Mesangial cell (primary cell): ENCODE data around the gene OR51I2. TPM values are rescaled to one million over a fixed set of nuclear protein-coding genes. Genes with fewer than 3 reads are reported as not detected.

Experiments used
- total RNA-seq: library from RNA; depleted of rRNA; stranded (reverse); fragments of >200 nt; gene quantifications from 2 replicates; pipeline ENCODE4 v1.2.3, GENCODE V29; 2015

OR51I2 gene
- not detected in 2 replicates for total RNA-seq

GRCh38 chr11:5449023-5449422 is at the start of gene OR51I2:
Gene OR51I2 (plus strand): TSS chr11:5449323. CDS start chr11:5453489, 4,166 bp downstream.

GRCh38 chr11:5421811-5422210 is 27.3 kb upstream of the OR51I2 start, which contains the start of gene OR51Q1:
Gene OR51Q1 (plus strand): TSS chr11:5422111. CDS start chr11:5422201, 90 bp downstream.

DNA sequence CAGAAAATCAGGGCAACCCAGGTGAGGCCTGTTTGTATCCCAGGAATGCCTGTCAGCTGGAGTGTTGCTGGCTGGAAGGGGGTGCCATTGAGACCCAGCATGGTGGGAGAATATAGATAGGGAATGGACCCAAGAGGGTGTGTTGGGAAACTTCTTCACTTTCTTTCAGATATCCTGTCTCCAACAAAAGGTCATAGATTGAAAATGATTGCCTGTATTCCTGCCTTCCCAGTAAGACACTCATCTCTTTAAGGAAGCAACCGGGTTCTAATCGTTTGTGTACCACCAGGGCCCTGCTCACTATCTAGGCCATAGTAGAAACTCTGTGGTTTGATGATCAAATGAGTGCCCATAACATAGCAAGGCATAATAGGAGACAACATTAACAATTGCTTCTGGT is 7.7 kb upstream of the OR51I2 start, which contains the start of gene OR51I1:
Gene OR51I1, minus strand, starts transcription at position 101 of the 400 bp plus-strand sequence. Its CDS starts 0 bp downstream, at position 101.

DNA sequence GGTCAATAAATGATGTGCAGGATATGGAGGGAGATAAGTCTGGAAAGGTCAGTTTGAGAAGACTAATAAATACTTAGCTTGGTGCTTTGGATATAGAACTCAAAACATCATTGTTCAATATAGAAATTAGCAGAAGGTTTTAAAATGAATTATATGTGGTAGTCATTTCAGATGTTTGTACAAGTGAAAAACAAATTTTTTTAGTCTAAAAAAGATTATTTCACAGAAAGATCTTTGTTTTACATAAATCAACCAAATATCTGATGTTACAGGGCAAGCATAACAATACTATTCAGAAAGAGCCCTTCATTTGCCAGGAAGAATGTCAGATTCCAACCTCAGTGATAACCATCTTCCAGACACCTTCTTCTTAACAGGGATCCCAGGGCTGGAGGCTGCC is 39.3 kb downstream of the OR51I2 start, which contains the start of gene OR52D1:
Gene OR52D1, plus strand, starts transcription at position 301 of the 400 bp plus-strand sequence. Its CDS starts 22 bp downstream, at position 323.

Other genes with a start within 250 kb of the OR51I2 start
- gene OR51V1, start 248.6 kb upstream of the OR51I2 start, total RNA-seq, result not detected in 2 replicates
- gene HBB, start 222.3 kb upstream of the OR51I2 start, total RNA-seq, result not detected in 2 replicates
- not detected in 2 replicates for gene HBD, start 214.8 kb upstream of the OR51I2 start, total RNA-seq
- gene HBG1, start 199.5 kb upstream of the OR51I2 start, total RNA-seq, result not detected in 2 replicates
- not detected in 2 replicates for gene HBG2, start 194.5 kb upstream of the OR51I2 start, total RNA-seq
- gene HBE1, start 179.4 kb upstream of the OR51I2 start, total RNA-seq, result not detected in 2 replicates
- gene OR51B4, start 147.4 kb upstream of the OR51I2 start, total RNA-seq, result not detected in 2 replicates
- not detected in 2 replicates for gene OR51B2, start 125.0 kb upstream of the OR51I2 start, total RNA-seq
- not detected in 2 replicates for gene OR51B5, start 105.8 kb upstream of the OR51I2 start, total RNA-seq
- gene OR51B6, start 97.8 kb upstream of the OR51I2 start, total RNA-seq, result not detected in 2 replicates
- gene OR51M1, start 65.5 kb upstream of the OR51I2 start, total RNA-seq, result not detected in 2 replicates
- not detected in 2 replicates for gene OR51Q1, start 27.2 kb upstream of the OR51I2 start, total RNA-seq
- gene OR51I1, start 7.8 kb upstream of the OR51I2 start, total RNA-seq, result not detected in 2 replicates
- not detected in 2 replicates for gene OR52D1, start 39.4 kb downstream of the OR51I2 start, total RNA-seq
- gene UBQLN3, start 60.6 kb downstream of the OR51I2 start, total RNA-seq, result not detected in 2 replicates
- 0.25 TPM in 1 of 2 replicates, not detected in the other for gene UBQLNL, start 67.4 kb downstream of the OR51I2 start, total RNA-seq
- gene OR52H1, start 99.2 kb downstream of the OR51I2 start, total RNA-seq, result not detected in 2 replicates
- gene OR52B6, start 131.6 kb downstream of the OR51I2 start, total RNA-seq, result not detected in 2 replicates
- gene TRIM6, start 147.3 kb downstream of the OR51I2 start, total RNA-seq, result 5.1 and 6.1 TPM in 2 replicates
- gene TRIM34, start 175.7 kb downstream of the OR51I2 start, total RNA-seq, result 1.8 and 2.0 TPM in 2 replicates
- 16.5 and 23.2 TPM in 2 replicates for gene TRIM5, start 235.8 kb downstream of the OR51I2 start, total RNA-seq
- gene TRIM22, start 240.5 kb downstream of the OR51I2 start, total RNA-seq, result 5.1 and 8.6 TPM in 2 replicates